Mesothelial cell of epicardium (in vitro differentiated cells): ENCODE results near the gene GRAMD1A. TPM values are rescaled to one million over a fixed set of nuclear protein-coding genes. Genes with fewer than 3 reads are reported as not detected.

Experiments used
- DNase-seq, 2 experiments: peaks; one replicate each; pipeline ENCODE4 v3.0.0; 2021; ENCODE audit warnings: low spot score in 2 of 2; ENCODE audit not compliant: unreplicated experiment in 2 of 2
- H3K27ac Mint-ChIP-seq: 2 replicates; pipeline ENCODE4 v1.8.0; 2021; ENCODE audit warnings: mixed read lengths
- H3K27me3 Mint-ChIP-seq: 2 replicates; pipeline ENCODE4 v1.8.0; 2021; ENCODE audit warnings: low read depth, mixed read lengths
- H3K36me3 Mint-ChIP-seq: 2 replicates; pipeline ENCODE4 v1.8.0; 2021; ENCODE audit warnings: mixed read lengths
- H3K4me1 Mint-ChIP-seq: 2 replicates; pipeline ENCODE4 v1.8.0; 2021; ENCODE audit warnings: mixed read lengths
- H3K4me3 Mint-ChIP-seq: 2 replicates; pipeline ENCODE4 v1.8.0; 2021; ENCODE audit warnings: mild to moderate bottlenecking, moderate library complexity, mixed read lengths
- H3K9me3 Mint-ChIP-seq: 2 replicates; pipeline ENCODE4 v1.8.0; 2021; ENCODE audit warnings: mixed read lengths
- CTCF ChIP-seq: fragments of 200-600 bp; sonication (generic); IDR thresholded peaks from one replicate; pipeline ENCODE4 v1.5.0; 2021; ENCODE audit warnings: antibody characterized with exemption; ENCODE audit not compliant: unreplicated experiment
- total RNA-seq: library from RNA; stranded (reverse); gene quantifications from 3 replicates; pipeline ENCODE4 v1.2.1, GENCODE V29; 2021

GRAMD1A gene
- total RNA-seq, 1 donor from 2014 or later, result 129 TPM

- no peak overlapping the region for H3K4me3 Mint-ChIP-seq
- H3K27ac Mint-ChIP-seq, result no peak overlapping the region
- H3K4me1 Mint-ChIP-seq, result peaks cover under 1% of the 10 kb centered on the region
- no peak for DNase-seq
- H3K9me3 Mint-ChIP-seq, result no peaks in the 10 kb centered on the region
- H3K27me3 Mint-ChIP-seq, result peaks cover 4% of the 10 kb centered on the region
- TF ChIP-seq CTCF, result no peak
- H3K36me3 Mint-ChIP-seq, result no peaks in the 10 kb centered on the region
Observed at GRCh38 chr19:35074426-35075201, 74.5 kb downstream of the GRAMD1A start.

- DNase-seq, result no peak
- H3K36me3 Mint-ChIP-seq, result no peaks in the 10 kb centered on the region
- H3K27me3 Mint-ChIP-seq, result peaks cover 4% of the 10 kb centered on the region
- TF ChIP-seq CTCF, result no peak
- H3K9me3 Mint-ChIP-seq, result no peaks in the 10 kb centered on the region
- H3K4me3 Mint-ChIP-seq, result no peak overlapping the region
- H3K4me1 Mint-ChIP-seq, result no peaks in the 10 kb centered on the region
- H3K27ac Mint-ChIP-seq, result no peak overlapping the region
Observed at GRCh38 chr19:35075202-35076025, 75.3 kb downstream of the GRAMD1A start.

GRCh38 chr19:35076026-35076370 is 75.9 kb downstream of the GRAMD1A start:
- H3K27ac Mint-ChIP-seq, result no peak overlapping the region
- no peak for DNase-seq
- peaks cover 4% of the 10 kb centered on the region for H3K27me3 Mint-ChIP-seq
- H3K4me1 Mint-ChIP-seq, result no peaks in the 10 kb centered on the region
- H3K4me3 Mint-ChIP-seq, result no peak overlapping the region
- H3K9me3 Mint-ChIP-seq, result no peaks in the 10 kb centered on the region
- no peaks in the 10 kb centered on the region for H3K36me3 Mint-ChIP-seq
- no peak for TF ChIP-seq CTCF

Other genes starting within 250 kb of the GRAMD1A start
- gene ZNF599, start 227.1 kb upstream of the GRAMD1A start, total RNA-seq, result 7.7 to 8.7 TPM (median 7.9 TPM) in 3 replicates
- gene ZNF30, start 73.4 kb upstream of the GRAMD1A start, total RNA-seq, result 4.7 to 5.8 TPM (median 4.8 TPM) in 3 replicates
- 9.2 to 9.6 TPM (median 9.3 TPM) in 3 replicates for gene ZNF792, start 36.1 kb upstream of the GRAMD1A start, total RNA-seq
- 2.2 to 2.8 TPM (median 2.7 TPM) in 3 replicates for gene SCN1B, start 30.1 kb downstream of the GRAMD1A start, total RNA-seq
- 20.3 to 22.9 TPM (median 21.3 TPM) in 3 replicates for gene HPN, start 41.4 kb downstream of the GRAMD1A start, total RNA-seq
- 5.5 to 8.3 TPM (median 6.6 TPM) in 3 replicates for gene FXYD3, start 115.5 kb downstream of the GRAMD1A start, total RNA-seq
- gene LGI4, start 134.7 kb downstream of the GRAMD1A start, total RNA-seq, result 1.1 to 2.0 TPM (median 1.4 TPM) in 3 replicates
- gene FXYD1, start 138.5 kb downstream of the GRAMD1A start, total RNA-seq, result 2.8 to 4.3 TPM (median 3.6 TPM) in 3 replicates
- 0.41 to 1.3 TPM (median 0.69 TPM) in 3 replicates for gene FXYD7, start 142.9 kb downstream of the GRAMD1A start, total RNA-seq
- gene FXYD5, start 154.4 kb downstream of the GRAMD1A start, total RNA-seq, result 23.1 to 27.0 TPM (median 24.7 TPM) in 3 replicates
- gene FAM187B, start 228.4 kb downstream of the GRAMD1A start, total RNA-seq, result not detected in 3 replicates
- gene LSR, start 248.7 kb downstream of the GRAMD1A start, total RNA-seq, result 48.9 to 54.7 TPM (median 51.9 TPM) in 3 replicates